Fibroblast of villous mesenchyme (primary cell): Measurements from ENCODE around the gene SAP130. TPM values are rescaled to one million over a fixed set of nuclear protein-coding genes. Genes with fewer than 3 reads are reported as not detected.

Experiments
- DNase-seq: peaks from one replicate; pipeline ENCODE4 v3.0.0-alpha.2; 2010; ENCODE audit warnings: low read depth
- H3K4me3 ChIP-seq: 2 replicates; pipeline ENCODE4 v1.5.1; 2011; ENCODE audit warnings: low read depth, mild to moderate bottlenecking, low read length
- total RNA-seq: library from RNA; depleted of rRNA; stranded (reverse); fragments of >200 nt; gene quantifications from 2 replicates; pipeline ENCODE4 v1.2.3, GENCODE V29; 2012
- TF ChIP-seq, protein P1 (sequence below): IDR thresholded peaks from 2 replicates; pipeline ENCODE4 v1.5.1; 2012; ENCODE audit warnings: low read depth, mild to moderate bottlenecking, low read length; ENCODE audit not compliant: insufficient read depth

SAP130 gene
- total RNA-seq, 1 donor = 6.0 TPM

DNA sequence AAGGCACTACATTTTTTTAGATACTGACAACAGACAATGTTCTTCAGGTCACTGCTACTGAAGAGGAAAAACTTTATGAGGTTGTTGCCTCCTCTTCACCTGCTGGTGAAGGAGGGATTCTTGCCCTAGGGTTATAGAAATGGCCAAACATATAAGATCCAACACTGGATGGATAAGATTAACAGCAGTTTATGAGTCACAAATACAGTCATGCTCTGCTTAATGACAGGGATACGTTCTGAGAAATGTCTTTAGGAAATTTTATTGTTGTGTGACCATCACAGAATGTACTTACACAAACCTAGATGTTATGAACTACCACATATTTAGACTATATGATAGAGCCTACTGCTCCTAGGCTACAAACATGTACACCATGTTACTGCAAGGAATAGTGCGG lies 84.7 kb downstream of the SAP130 start:
- H3K4me3 ChIP-seq = no peak overlapping the region
- TF ChIP-seq, protein P1, sequence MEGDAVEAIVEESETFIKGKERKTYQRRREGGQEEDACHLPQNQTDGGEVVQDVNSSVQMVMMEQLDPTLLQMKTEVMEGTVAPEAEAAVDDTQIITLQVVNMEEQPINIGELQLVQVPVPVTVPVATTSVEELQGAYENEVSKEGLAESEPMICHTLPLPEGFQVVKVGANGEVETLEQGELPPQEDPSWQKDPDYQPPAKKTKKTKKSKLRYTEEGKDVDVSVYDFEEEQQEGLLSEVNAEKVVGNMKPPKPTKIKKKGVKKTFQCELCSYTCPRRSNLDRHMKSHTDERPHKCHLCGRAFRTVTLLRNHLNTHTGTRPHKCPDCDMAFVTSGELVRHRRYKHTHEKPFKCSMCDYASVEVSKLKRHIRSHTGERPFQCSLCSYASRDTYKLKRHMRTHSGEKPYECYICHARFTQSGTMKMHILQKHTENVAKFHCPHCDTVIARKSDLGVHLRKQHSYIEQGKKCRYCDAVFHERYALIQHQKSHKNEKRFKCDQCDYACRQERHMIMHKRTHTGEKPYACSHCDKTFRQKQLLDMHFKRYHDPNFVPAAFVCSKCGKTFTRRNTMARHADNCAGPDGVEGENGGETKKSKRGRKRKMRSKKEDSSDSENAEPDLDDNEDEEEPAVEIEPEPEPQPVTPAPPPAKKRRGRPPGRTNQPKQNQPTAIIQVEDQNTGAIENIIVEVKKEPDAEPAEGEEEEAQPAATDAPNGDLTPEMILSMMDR = no peak
- no peak for DNase-seq

DNA sequence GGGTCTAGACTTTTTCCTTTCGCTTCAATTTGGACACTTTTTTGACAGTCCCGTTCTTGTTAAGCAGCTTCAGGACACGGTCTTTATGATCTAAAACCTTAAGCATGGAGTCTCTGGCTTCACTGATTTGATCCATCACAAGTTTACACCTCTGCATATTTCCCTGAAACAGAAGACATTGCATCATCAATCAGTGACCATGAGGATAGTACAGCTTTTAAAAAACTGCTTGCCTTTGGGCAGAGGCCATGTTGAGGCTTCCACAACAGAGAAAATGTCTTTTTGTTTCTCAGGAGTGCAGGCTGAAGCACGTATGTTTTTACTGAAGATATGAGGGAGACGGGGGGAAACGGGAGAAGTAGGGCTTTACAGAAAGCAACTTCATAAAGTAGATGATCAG lies 85.9 kb downstream of the SAP130 start:
- DNase-seq = no peak
- H3K4me3 ChIP-seq = no peak overlapping the region
- TF ChIP-seq, protein P1 = no peak

DNA sequence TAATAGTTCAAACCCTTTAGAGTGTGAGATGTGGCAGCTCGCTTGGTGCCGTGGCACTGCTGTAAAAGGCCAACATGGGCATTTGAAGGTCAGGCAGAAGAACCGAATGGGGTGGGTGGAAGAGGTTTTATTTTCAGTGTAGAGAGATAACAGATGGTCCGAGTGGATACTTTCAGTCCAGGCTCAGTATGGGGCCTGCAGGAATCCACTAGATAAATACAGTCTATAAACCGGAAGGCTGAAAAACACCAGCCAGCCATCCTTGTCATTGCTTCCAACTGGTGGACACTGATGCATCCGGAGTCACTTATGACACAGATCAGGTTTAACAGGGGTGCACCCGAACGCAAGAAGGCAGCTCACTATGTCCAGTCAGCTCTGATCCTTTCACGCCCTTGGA lies 86.4 kb downstream of the SAP130 start:
- TF ChIP-seq, protein P1 = no peak
- H3K4me3 ChIP-seq = no peak overlapping the region
- no peak for DNase-seq

DNA sequence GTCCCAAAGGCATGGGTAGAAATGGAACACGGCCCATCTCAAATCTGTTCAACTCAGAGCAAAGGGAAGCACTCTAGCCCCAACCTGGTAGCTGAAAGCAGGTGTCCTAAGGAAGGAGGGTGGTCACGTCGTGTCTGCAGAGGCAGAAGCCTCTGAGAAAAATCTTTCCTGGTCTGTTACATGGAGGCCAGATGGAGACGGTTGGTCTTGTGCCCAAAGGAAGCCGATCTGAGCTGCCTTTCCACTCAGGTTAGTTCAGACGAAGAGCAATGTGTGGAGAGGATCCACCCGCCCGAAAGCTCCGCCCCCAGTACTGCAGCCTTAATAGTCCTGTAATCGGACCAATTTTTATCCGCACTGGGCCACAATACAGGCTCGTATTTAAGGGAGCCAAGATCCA lies 87.2 kb downstream of the SAP130 start:
- TF ChIP-seq, protein P1 = no peak
- no peak overlapping the region for H3K4me3 ChIP-seq
- DNase-seq = no peak

DNA sequence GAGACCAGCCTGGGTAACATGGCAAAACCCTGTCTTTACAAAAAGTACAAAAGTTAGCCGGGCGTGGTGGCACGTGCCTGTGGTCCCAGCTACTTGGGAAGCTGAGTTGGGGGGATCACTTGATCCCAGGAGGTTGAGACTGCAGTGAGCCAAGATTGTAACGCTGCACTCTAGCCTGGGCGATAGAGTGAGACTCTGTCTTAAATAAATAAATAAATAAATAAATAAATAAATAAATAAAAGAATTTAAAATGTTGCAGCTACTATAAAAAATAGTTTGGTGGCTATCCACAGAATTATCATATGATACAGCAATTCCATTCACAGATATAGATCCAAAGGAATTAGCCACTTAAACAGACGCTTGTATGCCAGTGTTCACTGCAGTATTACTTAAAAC lies 92.5 kb downstream of the SAP130 start:
- H3K4me3 ChIP-seq = no peak overlapping the region
- TF ChIP-seq, protein P1 = no peak
- no peak for DNase-seq

DNA sequence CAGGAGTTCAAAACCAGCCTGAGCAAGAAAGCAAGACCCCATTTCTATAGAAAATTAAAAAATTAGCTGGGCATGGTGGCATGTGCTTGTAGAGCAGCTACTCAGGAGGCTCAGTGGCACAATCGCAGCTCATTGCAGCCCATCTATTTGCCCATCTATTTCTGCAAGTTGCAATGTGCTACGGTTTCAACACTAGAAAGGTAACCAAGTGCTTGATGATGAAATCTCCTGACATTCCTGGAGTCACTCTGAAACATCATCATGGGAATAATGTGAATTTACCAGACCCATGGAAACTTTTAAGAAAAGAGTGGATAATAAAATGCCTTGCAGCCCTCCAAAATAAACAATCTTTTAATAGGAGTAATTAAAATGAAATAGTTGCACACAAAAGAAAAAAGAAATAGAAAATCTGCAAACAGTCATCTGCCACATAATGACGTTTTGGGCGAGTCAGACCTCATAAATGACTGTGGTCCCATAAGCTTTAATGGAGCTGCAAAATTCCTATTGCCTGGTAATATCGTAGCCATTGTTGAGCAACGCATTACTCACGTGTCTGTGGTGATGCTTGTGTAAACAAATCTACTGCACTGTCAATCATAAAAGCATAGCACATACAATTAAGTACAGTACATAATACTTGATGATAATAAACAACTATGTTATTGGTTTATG lies 95.5 kb downstream of the SAP130 start:
- H3K4me3 ChIP-seq = no peak overlapping the region
- DNase-seq = peak; percentile 88
- TF ChIP-seq, protein P1 = no peak

DNA sequence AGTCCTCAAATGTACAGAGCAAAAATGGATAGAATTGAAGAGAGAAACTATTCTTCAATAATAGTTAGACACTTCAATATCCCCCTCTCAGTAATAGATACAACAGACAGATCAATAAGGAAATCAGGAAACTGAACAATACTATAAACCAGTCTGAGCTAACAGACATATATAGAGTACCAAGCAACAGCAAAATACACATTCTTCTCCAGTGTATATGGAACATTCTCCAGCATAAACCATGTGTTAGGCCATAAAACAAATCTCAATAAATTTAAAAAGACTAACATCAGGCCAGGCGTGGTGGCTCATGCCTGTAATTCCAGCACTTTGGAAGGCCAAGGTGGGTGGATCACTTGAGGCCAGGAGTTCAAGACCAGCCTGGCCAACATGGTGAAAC lies 98.4 kb downstream of the SAP130 start:
- H3K4me3 ChIP-seq = no peak overlapping the region
- DNase-seq = no peak
- TF ChIP-seq, protein P1 = no peak
